Activated CD4-positive, alpha-beta T cell treated with anti-CD3 and anti-CD28 coated beads for 36 hours (primary cell): ENCODE results near the gene THBS1. TPM values are rescaled to one million over a fixed set of nuclear protein-coding genes. Genes with fewer than 3 reads are reported as not detected.

Experiments
- ATAC-seq: fragments of 200-7000 bp; cut with Tn5 transposase; one replicate; pipeline ENCODE4 v1.10.0; 2021; ENCODE audit warnings: mild to moderate bottlenecking, moderate library complexity
- CTCF ChIA-PET: fragments of 350-600 bp; sonication (Branson Sonifier 250); formaldehyde crosslinking; loops from one replicate; lab custom pipeline; 2021; ENCODE audit warnings: antibody characterized with exemption; lab: Charles Lee
- POLR2A ChIA-PET: fragments of 350-600 bp; sonication (Branson Sonifier 250); formaldehyde crosslinking; loops from one replicate; lab custom pipeline; 2021; ENCODE audit warnings: antibody characterized with exemption, inconsistent platforms; lab: Charles Lee
- DNase-seq: peaks from one replicate; pipeline ENCODE4 v3.0.0-alpha.2; 2020
- H3K27ac Mint-ChIP-seq: one replicate; pipeline ENCODE4 v1.8.0; 2021; ENCODE audit warnings: mixed read lengths
- H3K27me3 Mint-ChIP-seq: one replicate; pipeline ENCODE4 v1.8.0; 2021; ENCODE audit warnings: mixed read lengths
- H3K36me3 Mint-ChIP-seq: one replicate; pipeline ENCODE4 v1.8.0; 2021; ENCODE audit warnings: low read depth, mixed read lengths
- H3K4me1 Mint-ChIP-seq: one replicate; pipeline ENCODE4 v1.8.0; 2021; ENCODE audit warnings: mixed read lengths
- H3K4me3 Mint-ChIP-seq: one replicate; pipeline ENCODE4 v1.8.0; 2021; ENCODE audit warnings: mild to moderate bottlenecking, moderate library complexity, mixed read lengths
- H3K9me3 Mint-ChIP-seq: one replicate; pipeline ENCODE4 v1.8.0; 2021; ENCODE audit warnings: low read depth, mixed read lengths
- intact Hi-C, 2 experiments: fragments of 100-400 bp; cut with DNase I in 1 of 2; cut with micrococcal nuclease in 1 of 2; formaldehyde crosslinking; loops; one replicate each; pipeline versions ENCODE4 v1.14.2 to v1.15.1; 2022 to 2024; cut with DNase I, micrococcal nuclease
- total RNA-seq, 2 experiments: library from RNA; stranded (reverse); gene quantifications; one replicate each; pipeline ENCODE4 v1.2.3, GENCODE V29; 2021

Gene THBS1
- under 1 TPM; 0.23 to 0.57 TPM for total RNA-seq

DNA sequence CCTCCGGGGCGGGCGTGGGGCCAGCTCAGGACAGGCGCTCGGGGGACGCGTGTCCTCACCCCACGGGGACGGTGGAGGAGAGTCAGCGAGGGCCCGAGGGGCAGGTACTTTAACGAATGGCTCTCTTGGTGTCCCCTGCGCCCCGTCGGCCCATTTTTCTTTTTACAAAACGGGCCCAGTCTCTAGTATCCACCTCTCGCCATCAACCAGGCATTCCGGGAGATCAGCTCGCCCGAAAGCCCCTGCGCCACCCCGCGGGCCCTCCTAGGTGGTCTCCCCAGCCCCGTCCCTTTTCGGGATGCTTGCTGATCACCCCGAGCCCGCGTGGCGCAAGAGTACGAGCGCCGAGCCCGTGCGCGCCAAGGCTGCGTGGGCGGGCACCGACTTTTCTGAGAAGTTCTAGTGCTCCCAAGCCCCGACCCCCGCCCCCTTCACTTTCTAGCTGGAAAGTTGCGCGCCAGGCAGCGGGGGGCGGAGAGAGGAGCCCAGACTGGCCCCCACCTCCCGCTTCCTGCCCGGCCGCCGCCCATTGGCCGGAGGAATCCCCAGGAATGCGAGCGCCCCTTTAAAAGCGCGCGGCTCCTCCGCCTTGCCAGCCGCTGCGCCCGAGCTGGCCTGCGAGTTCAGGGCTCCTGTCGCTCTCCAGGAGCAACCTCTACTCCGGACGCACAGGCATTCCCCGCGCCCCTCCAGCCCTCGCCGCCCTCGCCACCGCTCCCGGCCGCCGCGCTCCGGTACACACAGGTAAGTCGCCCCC, at the start of gene THBS1:
THBS1 (plus strand) TSS at position 595 of the 757 bp plus-strand sequence. CDS start 779 bp downstream, outside the sequence.
- Mint-ChIP-seq H3K9me3 (no peaks in the 10 kb centered on the region), H3K27ac (no peak within 1 kb of the TSS), H3K27me3 (peaks cover 55% of the 10 kb centered on the region), H3K4me3 (peak within 1 kb of the TSS; percentile 54), H3K4me1 (peaks cover 13% of the 10 kb centered on the region), H3K36me3 (no peaks in the 10 kb centered on the region)
- POLR2A ChIA-PET, result interaction anchor here (0.6 kb wide), 1 partner anchor 1141 kb away, joined by 3 read pairs; no protein-coding TSS in a partner anchor
- CTCF ChIA-PET, result interaction anchor here (0.5 to 1.9 kb wide), 26 partner anchors 18 to 892 kb away, joined by 3 to 12 read pairs (median 4); no protein-coding TSS in a partner anchor
- intact Hi-C loops, result loop anchor here (1.0 to 5.0 kb wide), 13 partner anchors 107 to 1140 kb away; no protein-coding TSS in a partner anchor
- peak; percentile 21 for ATAC-seq
- peak; percentile 70 for DNase-seq

- Mint-ChIP-seq H3K4me1 (no peaks in the 10 kb centered on the region), H3K27me3 (no peaks in the 10 kb centered on the region), H3K36me3 (no peaks in the 10 kb centered on the region), H3K27ac (no peak overlapping the region), H3K4me3 (no peak overlapping the region), H3K9me3 (no peaks in the 10 kb centered on the region)
- intact Hi-C loops, result no loop called here
- ATAC-seq (no peak), DNase-seq (no peak)
- ChIA-PET CTCF (interaction anchor here (0.7 kb wide), 1 partner anchor 144 kb away, joined by 3 read pairs; no protein-coding TSS in a partner anchor), POLR2A (no interaction called here)
Observed at GRCh38 chr15:39534996-39535395, 45.9 kb upstream of the THBS1 start.

DNA sequence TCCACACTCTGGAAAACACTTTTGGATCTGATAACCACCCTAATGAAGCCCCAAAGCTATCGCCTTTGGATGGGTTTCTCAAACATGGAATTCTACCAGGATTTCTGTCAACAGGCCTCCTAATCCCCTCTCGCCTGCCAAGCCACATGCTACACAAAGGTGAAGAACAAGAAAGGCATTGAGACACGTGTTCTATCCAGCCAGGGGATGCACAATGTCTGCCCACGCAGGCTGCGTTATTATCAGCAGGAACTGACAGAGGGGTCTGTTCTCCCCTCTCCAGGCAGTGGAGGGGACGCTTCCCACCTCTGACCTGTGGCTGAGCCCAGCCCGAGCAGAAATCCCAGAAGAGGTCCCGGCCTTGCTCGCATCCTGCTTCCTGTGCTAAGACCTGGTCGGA, 45.4 kb upstream of the THBS1 start:
- H3K27me3 Mint-ChIP-seq, result no peaks in the 10 kb centered on the region
- H3K4me3 Mint-ChIP-seq, result no peak overlapping the region
- ATAC-seq (no peak), DNase-seq (no peak)
- ChIA-PET CTCF (interaction anchor here (0.7 kb wide), 1 partner anchor 144 kb away, joined by 3 read pairs; no protein-coding TSS in a partner anchor), POLR2A (no interaction called here)
- H3K9me3 Mint-ChIP-seq, result no peaks in the 10 kb centered on the region
- intact Hi-C loops, result no loop called here
- H3K4me1 Mint-ChIP-seq, result no peaks in the 10 kb centered on the region
- no peak overlapping the region for H3K27ac Mint-ChIP-seq
- H3K36me3 Mint-ChIP-seq, result no peaks in the 10 kb centered on the region

- Mint-ChIP-seq H3K4me1 (no peaks in the 10 kb centered on the region), H3K4me3 (no peak overlapping the region), H3K36me3 (no peaks in the 10 kb centered on the region), H3K9me3 (no peaks in the 10 kb centered on the region), H3K27me3 (peaks cover 3% of the 10 kb centered on the region), H3K27ac (no peak overlapping the region)
- ChIA-PET POLR2A (no interaction called here), CTCF (no interaction called here)
- ATAC-seq (no peak), DNase-seq (no peak)
- intact Hi-C loops, result no loop called here
Observed at GRCh38 chr15:39538936-39539335, 41.9 kb upstream of the THBS1 start.

DNA sequence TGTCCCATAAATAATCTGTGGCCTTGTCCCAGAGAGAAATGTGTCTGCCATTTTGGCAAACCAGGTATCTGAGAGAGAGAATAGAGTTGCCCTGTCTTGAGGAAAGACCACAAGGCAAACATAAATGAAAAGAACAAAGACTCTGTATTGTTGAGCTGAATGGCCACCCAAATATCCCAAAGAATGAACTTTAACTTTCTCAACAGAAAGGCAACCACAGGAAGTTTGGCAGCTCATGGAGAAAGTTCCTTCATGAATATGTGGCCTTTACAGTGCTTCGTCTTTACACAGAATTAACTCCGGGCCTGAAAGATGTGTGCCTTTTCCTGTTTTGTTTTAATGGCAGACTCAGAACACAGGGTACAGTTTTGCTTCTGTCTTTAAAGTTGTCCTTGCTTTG, 41.4 kb upstream of the THBS1 start:
- H3K4me3 Mint-ChIP-seq, result no peak overlapping the region
- no peaks in the 10 kb centered on the region for H3K4me1 Mint-ChIP-seq
- no peaks in the 10 kb centered on the region for H3K9me3 Mint-ChIP-seq
- peaks cover 3% of the 10 kb centered on the region for H3K27me3 Mint-ChIP-seq
- intact Hi-C loops, result no loop called here
- ChIA-PET POLR2A (no interaction called here), CTCF (no interaction called here)
- ATAC-seq (no peak), DNase-seq (no peak)
- no peaks in the 10 kb centered on the region for H3K36me3 Mint-ChIP-seq
- H3K27ac Mint-ChIP-seq, result no peak overlapping the region

DNA sequence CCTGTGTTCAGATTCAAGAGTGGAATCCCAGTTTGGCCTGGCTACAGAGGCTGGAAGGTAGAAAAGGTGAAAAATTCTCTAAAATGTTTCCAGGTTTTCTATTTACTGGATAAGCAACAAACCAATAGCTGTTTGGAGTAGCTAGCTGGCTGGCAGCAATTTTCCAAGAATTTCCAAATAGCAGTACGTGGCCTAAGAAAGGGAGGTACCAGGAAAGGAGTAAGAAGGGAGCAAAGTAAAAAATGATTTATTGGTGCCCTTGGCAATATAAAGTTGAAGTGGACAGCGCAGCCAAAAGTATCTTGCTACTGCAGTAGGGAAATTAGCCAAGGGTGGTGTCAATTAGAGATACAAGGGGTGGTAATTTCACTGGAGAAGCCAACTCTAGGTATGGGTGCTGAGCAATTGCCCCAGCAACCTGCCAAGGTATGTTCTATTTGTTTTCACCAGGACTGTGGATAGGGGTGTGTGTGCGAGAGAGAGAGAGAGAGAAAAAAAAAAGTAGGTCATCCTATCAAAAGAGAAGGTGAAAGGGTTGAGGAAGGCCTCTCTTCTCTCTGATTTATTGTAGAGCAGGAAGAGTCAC, 40.8 kb upstream of the THBS1 start:
- Mint-ChIP-seq H3K4me1 (no peaks in the 10 kb centered on the region), H3K4me3 (no peak overlapping the region), H3K36me3 (no peaks in the 10 kb centered on the region), H3K27me3 (peaks cover 9% of the 10 kb centered on the region), H3K27ac (no peak overlapping the region), H3K9me3 (peaks cover 6% of the 10 kb centered on the region)
- POLR2A ChIA-PET, result no interaction called here
- intact Hi-C loops, result no loop called here
- CTCF ChIA-PET, result no interaction called here
- DNase-seq (no peak), ATAC-seq (no peak)

- intact Hi-C loops, result no loop called here
- Mint-ChIP-seq H3K9me3 (peaks cover 10% of the 10 kb centered on the region), H3K4me3 (no peak overlapping the region), H3K36me3 (no peaks in the 10 kb centered on the region), H3K27ac (no peak overlapping the region), H3K27me3 (peaks cover 13% of the 10 kb centered on the region), H3K4me1 (no peaks in the 10 kb centered on the region)
- ChIA-PET POLR2A (no interaction called here), CTCF (interaction anchor here (1.0 kb wide), 1 partner anchor 38 kb away, joined by 3 read pairs; no protein-coding TSS in a partner anchor)
- DNase-seq (no peak), ATAC-seq (no peak)
Observed at GRCh38 chr15:39542385-39543065, 38.4 kb upstream of the THBS1 start.

- Mint-ChIP-seq H3K27ac (no peak overlapping the region), H3K27me3 (peaks cover 17% of the 10 kb centered on the region), H3K4me1 (no peaks in the 10 kb centered on the region), H3K9me3 (peaks cover 10% of the 10 kb centered on the region), H3K36me3 (no peaks in the 10 kb centered on the region), H3K4me3 (no peak overlapping the region)
- CTCF ChIA-PET, result interaction anchor here (0.6 to 1.0 kb wide), 2 partner anchors 36 to 562 kb away, joined by 3 to 5 read pairs; no protein-coding TSS in a partner anchor
- intact Hi-C loops, result no loop called here
- DNase-seq (no peak), ATAC-seq (no peak)
- POLR2A ChIA-PET, result no interaction called here
Observed at GRCh38 chr15:39543651-39544050, 37.2 kb upstream of the THBS1 start.

- Mint-ChIP-seq H3K9me3 (peaks cover 10% of the 10 kb centered on the region), H3K4me3 (no peak overlapping the region), H3K36me3 (no peaks in the 10 kb centered on the region), H3K27me3 (peaks cover 17% of the 10 kb centered on the region), H3K4me1 (no peaks in the 10 kb centered on the region), H3K27ac (no peak overlapping the region)
- intact Hi-C loops, result no loop called here
- ChIA-PET POLR2A (no interaction called here), CTCF (interaction anchor here (0.6 kb wide), 1 partner anchor 69 kb away, joined by 3 read pairs; no protein-coding TSS in a partner anchor)
- DNase-seq, result no peak
- ATAC-seq, result no peak
Observed at GRCh38 chr15:39546842-39547241, 34.0 kb upstream of the THBS1 start.

DNA sequence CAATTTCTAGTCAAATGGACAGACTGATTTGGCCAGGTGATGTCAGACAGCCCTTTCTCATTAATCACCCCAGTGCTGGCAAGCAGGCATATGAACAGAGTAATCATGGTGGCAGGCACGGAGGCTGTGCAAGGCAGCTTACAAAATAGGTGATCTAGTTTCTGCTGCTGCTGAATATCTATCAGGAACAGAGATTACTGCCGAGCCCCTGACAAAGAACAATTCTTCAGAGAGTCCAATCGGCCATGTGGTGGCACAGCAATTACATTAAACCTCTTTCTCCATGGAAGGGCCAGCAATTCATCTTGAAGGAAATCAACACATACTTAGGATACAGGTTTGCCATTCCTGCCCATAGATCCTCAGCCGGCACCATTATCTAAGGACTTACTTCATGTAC, 32.3 kb upstream of the THBS1 start:
- ATAC-seq (no peak), DNase-seq (no peak)
- intact Hi-C loops, result no loop called here
- H3K9me3 Mint-ChIP-seq, result peaks cover 10% of the 10 kb centered on the region
- POLR2A ChIA-PET, result no interaction called here
- H3K36me3 Mint-ChIP-seq, result no peaks in the 10 kb centered on the region
- H3K4me3 Mint-ChIP-seq, result no peak overlapping the region
- no peak overlapping the region for H3K27ac Mint-ChIP-seq
- H3K27me3 Mint-ChIP-seq, result peaks cover 19% of the 10 kb centered on the region
- no peaks in the 10 kb centered on the region for H3K4me1 Mint-ChIP-seq
- CTCF ChIA-PET, result interaction anchor here (1.0 kb wide), 1 partner anchor 17 kb away, joined by 4 read pairs; no protein-coding TSS in a partner anchor

DNA sequence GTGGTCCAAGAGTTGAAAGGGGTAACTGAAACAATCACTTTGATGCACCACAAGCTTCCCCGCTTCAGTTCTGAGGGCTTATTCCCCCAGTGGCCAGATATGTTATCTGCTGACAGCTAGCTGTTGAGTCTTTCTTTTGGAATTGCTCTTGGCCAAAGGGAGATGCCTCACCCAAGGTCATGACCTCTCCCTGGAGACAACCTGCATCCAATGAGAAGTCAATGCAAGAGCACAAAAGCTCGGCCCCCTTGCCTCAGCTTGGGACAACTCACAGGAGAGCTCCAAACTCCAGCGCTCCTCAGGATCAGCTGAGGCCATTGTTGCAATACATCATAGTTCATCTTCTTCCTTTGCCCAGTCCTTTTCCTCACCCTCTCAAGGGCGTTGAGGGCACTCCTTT, 31.0 kb upstream of the THBS1 start:
- CTCF ChIA-PET, result interaction anchor here (1.0 kb wide), 1 partner anchor 46 kb away, joined by 3 read pairs; no protein-coding TSS in a partner anchor
- POLR2A ChIA-PET, result no interaction called here
- intact Hi-C loops, result loop anchor here in 1 of 2 experiments (5.0 kb wide), 1 partner anchor 33 kb away; no protein-coding TSS in a partner anchor
- peaks cover 16% of the 10 kb centered on the region for H3K27me3 Mint-ChIP-seq
- no peaks in the 10 kb centered on the region for H3K4me1 Mint-ChIP-seq
- DNase-seq (no peak), ATAC-seq (no peak)
- H3K9me3 Mint-ChIP-seq, result peaks cover 6% of the 10 kb centered on the region
- H3K4me3 Mint-ChIP-seq, result no peak overlapping the region
- H3K36me3 Mint-ChIP-seq, result no peaks in the 10 kb centered on the region
- no peak overlapping the region for H3K27ac Mint-ChIP-seq
